ENCODE measurements around the gene CXADR. TPM values are rescaled to one million over a fixed set of nuclear protein-coding genes. Genes with fewer than 3 reads are reported as not detected.

Gene CXADR
- total RNA-seq (2022; extraction: Qiagen RNA extraction): 10.2 to 18.1 TPM (median 14.6 TPM) in 5 replicates

GRCh38 chr21:17512253-17513213 lies at the start of gene CXADR:
Gene CXADR (plus strand): TSS chr21:17513043. CDS start chr21:17513130, 87 bp downstream.

GRCh38 chr21:17612565-17613241 lies 99.9 kb downstream of the CXADR start, which contains the start of gene BTG3:
Gene BTG3 (minus strand): TSS chr21:17612901. CDS start chr21:17609144, 3,757 bp downstream.

Other genes starting within 250 kb of the CXADR start
- gene BTG3, start 99.9 kb downstream of the CXADR start, total RNA-seq (2022; extraction: Qiagen RNA extraction): 18.0 to 25.2 TPM (median 22.6 TPM) in 5 replicates